Measurements from ENCODE around the gene XIRP1. TPM values are rescaled to one million over a fixed set of nuclear protein-coding genes. Genes with fewer than 3 reads are reported as not detected.
A peak's percentile ranks its signal among the peaks of the same experiment; 100 is the strongest.

Gene XIRP1
- total RNA-seq, 1 donor from 2014 or later, result not detected

- FAIRE-seq (no peak), DNase-seq (ENCODE audit: low read depth) (no peak)
- Histone ChIP-seq H3K36me3 (ENCODE audit: control insufficient read depth, insufficient read depth, low read length) (peaks cover 20% of the 10 kb centered on the region), H3K4me3 (ENCODE audit: low read depth, low read length) (no peak overlapping the region), H3K27me3 (ENCODE audit: control insufficient read depth, insufficient read depth, low read length) (no peaks in the 10 kb centered on the region)
- TF ChIP-seq CTCF (IDR thresholded peaks at IDR 0.05; ENCODE audit: insufficient read depth, low read length, severe bottlenecking), result no peak
Observed at GRCh38 chr3:39148435-39149058, 43.8 kb downstream of the XIRP1 start.

GRCh38 chr3:39147711-39148434 is 44.5 kb downstream of the XIRP1 start:
- no peak for TF ChIP-seq CTCF (IDR thresholded peaks at IDR 0.05; ENCODE audit: insufficient read depth, low read length, severe bottlenecking)
- H3K4me3 ChIP-seq (ENCODE audit: low read depth, low read length), result no peak overlapping the region
- FAIRE-seq (no peak), DNase-seq (ENCODE audit: low read depth) (peak; percentile 68)
- peaks cover 24% of the 10 kb centered on the region for H3K36me3 ChIP-seq (ENCODE audit: control insufficient read depth, insufficient read depth, low read length)
- no peaks in the 10 kb centered on the region for H3K27me3 ChIP-seq (ENCODE audit: control insufficient read depth, insufficient read depth, low read length)

GRCh38 chr3:39146611-39147591 is 45.5 kb downstream of the XIRP1 start:
- no peak overlapping the region for H3K4me3 ChIP-seq (ENCODE audit: low read depth, low read length)
- no peak for FAIRE-seq
- no peak for TF ChIP-seq CTCF (IDR thresholded peaks at IDR 0.05; ENCODE audit: insufficient read depth, low read length, severe bottlenecking)

GRCh38 chr3:39146083-39146501 is 46.3 kb downstream of the XIRP1 start:
- no peak for DNase-seq (ENCODE audit: low read depth)
- no peak for FAIRE-seq
- Histone ChIP-seq H3K36me3 (ENCODE audit: control insufficient read depth, insufficient read depth, low read length) (peaks cover 27% of the 10 kb centered on the region), H3K27me3 (ENCODE audit: control insufficient read depth, insufficient read depth, low read length) (no peaks in the 10 kb centered on the region), H3K4me3 (ENCODE audit: low read depth, low read length) (no peak overlapping the region)
- no peak for TF ChIP-seq CTCF (IDR thresholded peaks at IDR 0.05; ENCODE audit: insufficient read depth, low read length, severe bottlenecking)

More at GRCh38 chr3:39146611-39147591, 45.5 kb downstream of the XIRP1 start:
- Histone ChIP-seq H3K36me3 (ENCODE audit: control insufficient read depth, insufficient read depth, low read length) (peaks cover 27% of the 10 kb centered on the region), H3K27me3 (ENCODE audit: control insufficient read depth, insufficient read depth, low read length) (no peaks in the 10 kb centered on the region)
- peak; percentile 92 for DNase-seq (ENCODE audit: low read depth)

GRCh38 chr3:39144748-39145380 is 47.5 kb downstream of the XIRP1 start:
- Histone ChIP-seq H3K27me3 (ENCODE audit: control insufficient read depth, insufficient read depth, low read length) (no peaks in the 10 kb centered on the region), H3K4me3 (ENCODE audit: low read depth, low read length) (no peak overlapping the region), H3K36me3 (ENCODE audit: control insufficient read depth, insufficient read depth, low read length) (peaks cover 27% of the 10 kb centered on the region)
- FAIRE-seq (no peak), DNase-seq (ENCODE audit: low read depth) (no peak)
- TF ChIP-seq CTCF (IDR thresholded peaks at IDR 0.05; ENCODE audit: insufficient read depth, low read length, severe bottlenecking), result no peak

All from bronchial epithelial cell (primary cell).